A673 (cell line): Measurements from ENCODE around the gene ADRM1.

Experiments
- CTCF ChIP-seq: fragments of 300-800, 200-600 bp; sonication (generic); conservative IDR thresholded peaks from 2 replicates; pipeline ENCODE4 v1.5.1; 2017; ENCODE audit warnings: low read depth, mild to moderate bottlenecking, antibody characterized with exemption, low read length, moderate library complexity, mixed read lengths
- EZH2 ChIP-seq: fragments of 200-600 bp; sonication (generic); IDR thresholded peaks from 2 replicates; pipeline ENCODE4 v1.6.1; 2017; ENCODE audit warnings: borderline replicate concordance, low read depth, mild to moderate bottlenecking, mixed read lengths, antibody characterized with exemption, low read length; ENCODE audit not compliant: poor library complexity, severe bottlenecking

DNA sequence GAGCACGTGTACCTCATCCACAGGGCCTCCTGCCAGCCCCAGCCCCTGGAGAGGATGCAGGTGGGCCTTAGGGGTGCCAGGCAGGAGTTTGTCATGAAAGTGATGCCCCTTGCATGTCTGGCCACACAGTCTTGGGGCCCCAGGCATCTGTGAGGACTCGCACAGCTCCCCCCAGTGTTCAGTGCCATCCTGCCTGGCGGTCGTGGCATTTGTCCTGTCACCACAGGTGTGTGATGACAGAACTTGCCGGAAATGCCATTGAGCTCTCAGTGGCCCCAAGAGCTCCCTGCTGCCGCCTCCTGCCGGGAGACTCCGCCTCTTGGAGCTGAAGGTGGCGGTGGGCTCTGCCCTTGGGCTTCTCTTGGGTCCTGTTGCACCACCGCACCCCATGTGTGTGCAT lies 30.6 kb upstream of the ADRM1 start:
- TF ChIP-seq CTCF (no peak), EZH2 (no peak)
